ENCODE measurements around the gene SLAMF1. TPM values are rescaled to one million over a fixed set of nuclear protein-coding genes. Genes with fewer than 3 reads are reported as not detected.

SLAMF1 gene
- total and polyA plus RNA-seq, 9 of the 15 experiments (the other 6 are each of a cell fraction or from before 2014, with no cell fraction given): 0.04 to 0.17 (median 0.11) TPM; not detected in 4

DNA sequence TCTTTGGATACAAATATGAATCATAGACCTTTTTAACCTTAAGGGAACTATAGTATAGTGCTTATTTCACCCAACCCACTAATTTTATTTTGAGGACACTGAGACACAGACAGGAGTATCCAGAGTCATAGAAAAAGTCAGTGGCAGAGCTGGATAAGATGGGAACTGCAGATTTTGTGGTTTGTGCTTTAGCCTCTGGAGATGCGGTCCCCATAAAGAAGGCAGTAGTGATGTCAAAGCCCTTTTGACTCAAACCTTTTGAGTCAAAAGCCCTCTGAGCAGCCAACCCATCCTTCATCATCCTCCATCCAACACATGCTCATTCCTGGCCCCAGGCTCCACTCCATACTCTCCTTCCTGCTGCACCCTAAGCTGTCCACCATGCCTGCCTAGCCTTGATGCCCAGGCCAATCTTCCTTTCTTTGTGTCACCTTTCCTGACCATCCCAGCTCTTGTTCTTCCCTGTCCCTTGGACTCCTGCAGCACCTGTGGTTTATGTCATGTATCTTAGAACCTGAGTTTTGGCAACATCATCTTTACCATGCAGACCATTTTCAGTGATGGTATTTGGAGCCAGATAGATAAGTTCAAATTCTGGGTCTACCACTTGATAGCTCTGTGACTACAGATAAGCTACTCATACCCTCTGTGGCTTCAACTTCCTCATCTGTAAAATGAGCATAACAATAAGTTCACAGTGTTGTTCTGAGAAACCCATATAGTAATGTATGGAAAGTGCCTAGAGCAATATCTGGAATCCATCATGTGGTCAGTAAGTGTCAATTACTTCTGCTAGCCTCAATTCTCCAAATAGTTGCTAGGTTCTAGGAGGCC, 20.1 kb downstream of the SLAMF1 start (continued):
- TF ChIP-seq, protein P1, sequence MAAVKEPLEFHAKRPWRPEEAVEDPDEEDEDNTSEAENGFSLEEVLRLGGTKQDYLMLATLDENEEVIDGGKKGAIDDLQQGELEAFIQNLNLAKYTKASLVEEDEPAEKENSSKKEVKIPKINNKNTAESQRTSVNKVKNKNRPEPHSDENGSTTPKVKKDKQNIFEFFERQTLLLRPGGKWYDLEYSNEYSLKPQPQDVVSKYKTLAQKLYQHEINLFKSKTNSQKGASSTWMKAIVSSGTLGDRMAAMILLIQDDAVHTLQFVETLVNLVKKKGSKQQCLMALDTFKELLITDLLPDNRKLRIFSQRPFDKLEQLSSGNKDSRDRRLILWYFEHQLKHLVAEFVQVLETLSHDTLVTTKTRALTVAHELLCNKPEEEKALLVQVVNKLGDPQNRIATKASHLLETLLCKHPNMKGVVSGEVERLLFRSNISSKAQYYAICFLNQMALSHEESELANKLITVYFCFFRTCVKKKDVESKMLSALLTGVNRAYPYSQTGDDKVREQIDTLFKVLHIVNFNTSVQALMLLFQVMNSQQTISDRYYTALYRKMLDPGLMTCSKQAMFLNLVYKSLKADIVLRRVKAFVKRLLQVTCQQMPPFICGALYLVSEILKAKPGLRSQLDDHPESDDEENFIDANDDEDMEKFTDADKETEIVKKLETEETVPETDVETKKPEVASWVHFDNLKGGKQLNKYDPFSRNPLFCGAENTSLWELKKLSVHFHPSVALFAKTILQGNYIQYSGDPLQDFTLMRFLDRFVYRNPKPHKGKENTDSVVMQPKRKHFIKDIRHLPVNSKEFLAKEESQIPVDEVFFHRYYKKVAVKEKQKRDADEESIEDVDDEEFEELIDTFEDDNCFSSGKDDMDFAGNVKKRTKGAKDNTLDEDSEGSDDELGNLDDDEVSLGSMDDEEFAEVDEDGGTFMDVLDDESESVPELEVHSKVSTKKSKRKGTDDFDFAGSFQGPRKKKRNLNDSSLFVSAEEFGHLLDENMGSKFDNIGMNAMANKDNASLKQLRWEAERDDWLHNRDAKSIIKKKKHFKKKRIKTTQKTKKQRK (IDR thresholded peaks at IDR 0.05; ENCODE audit: borderline replicate concordance, low read depth, low read length): no peak
- TF ChIP-seq ZNF143 (CRISPR knock-in tag; IDR thresholded peaks at IDR 0.05) (no peak), PHB (CRISPR knock-in tag; IDR thresholded peaks at IDR 0.05) (no peak), ARNT (IDR thresholded peaks at IDR 0.05) (no peak), POLR2AphosphoS2 (IDR thresholded peaks at IDR 0.05; ENCODE audit: low read length) (no peak), PHF8 (IDR thresholded peaks at IDR 0.05; ENCODE audit: borderline replicate concordance, low read length) (no peak), TAL1 (IDR thresholded peaks at IDR 0.05) (peak; percentile 57), ZNF263 (CRISPR knock-in tag; IDR thresholded peaks at IDR 0.05; ENCODE audit: borderline replicate concordance) (no peak), MED1 (CRISPR knock-in tag; IDR thresholded peaks at IDR 0.05; ENCODE audit: borderline replicate concordance) (no peak), FOXJ3 (CRISPR knock-in tag; IDR thresholded peaks at IDR 0.05) (no peak), SMARCC2 (IDR thresholded peaks at IDR 0.05; ENCODE audit: low read depth) (no peak), ZNF12 (CRISPR knock-in tag; IDR thresholded peaks at IDR 0.05) (no peak), HMGN3 (IDR thresholded peaks at IDR 0.05; ENCODE audit: borderline replicate concordance, extremely low read depth, insufficient read length, low read depth, low read length) (no peak), ELF4 (CRISPR knock-in tag; IDR thresholded peaks at IDR 0.05) (0 out of 2 replicates have a peak, but pooled peaks have one; percentile 67), FOXA1 (IDR thresholded peaks at IDR 0.05; ENCODE audit: borderline replicate concordance) (no peak), ZNF324 (CRISPR knock-in tag; IDR thresholded peaks at IDR 0.05) (no peak), HEY1 (CRISPR knock-in tag; IDR thresholded peaks at IDR 0.05; ENCODE audit: borderline replicate concordance) (no peak)
- TF ChIP-seq, protein P2, sequence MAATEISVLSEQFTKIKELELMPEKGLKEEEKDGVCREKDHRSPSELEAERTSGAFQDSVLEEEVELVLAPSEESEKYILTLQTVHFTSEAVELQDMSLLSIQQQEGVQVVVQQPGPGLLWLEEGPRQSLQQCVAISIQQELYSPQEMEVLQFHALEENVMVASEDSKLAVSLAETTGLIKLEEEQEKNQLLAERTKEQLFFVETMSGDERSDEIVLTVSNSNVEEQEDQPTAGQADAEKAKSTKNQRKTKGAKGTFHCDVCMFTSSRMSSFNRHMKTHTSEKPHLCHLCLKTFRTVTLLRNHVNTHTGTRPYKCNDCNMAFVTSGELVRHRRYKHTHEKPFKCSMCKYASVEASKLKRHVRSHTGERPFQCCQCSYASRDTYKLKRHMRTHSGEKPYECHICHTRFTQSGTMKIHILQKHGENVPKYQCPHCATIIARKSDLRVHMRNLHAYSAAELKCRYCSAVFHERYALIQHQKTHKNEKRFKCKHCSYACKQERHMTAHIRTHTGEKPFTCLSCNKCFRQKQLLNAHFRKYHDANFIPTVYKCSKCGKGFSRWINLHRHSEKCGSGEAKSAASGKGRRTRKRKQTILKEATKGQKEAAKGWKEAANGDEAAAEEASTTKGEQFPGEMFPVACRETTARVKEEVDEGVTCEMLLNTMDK (IDR thresholded peaks at IDR 0.05; ENCODE audit: borderline replicate concordance, insufficient read depth, low read depth, low read length, poor library complexity, severe bottlenecking): no peak
- TF ChIP-seq, protein P3, sequence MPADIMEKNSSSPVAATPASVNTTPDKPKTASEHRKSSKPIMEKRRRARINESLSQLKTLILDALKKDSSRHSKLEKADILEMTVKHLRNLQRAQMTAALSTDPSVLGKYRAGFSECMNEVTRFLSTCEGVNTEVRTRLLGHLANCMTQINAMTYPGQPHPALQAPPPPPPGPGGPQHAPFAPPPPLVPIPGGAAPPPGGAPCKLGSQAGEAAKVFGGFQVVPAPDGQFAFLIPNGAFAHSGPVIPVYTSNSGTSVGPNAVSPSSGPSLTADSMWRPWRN (IDR thresholded peaks at IDR 0.05; ENCODE audit: low read depth): 0 out of 2 replicates have a peak, but pooled peaks have one; percentile 42
- TF ChIP-seq, protein P4, sequence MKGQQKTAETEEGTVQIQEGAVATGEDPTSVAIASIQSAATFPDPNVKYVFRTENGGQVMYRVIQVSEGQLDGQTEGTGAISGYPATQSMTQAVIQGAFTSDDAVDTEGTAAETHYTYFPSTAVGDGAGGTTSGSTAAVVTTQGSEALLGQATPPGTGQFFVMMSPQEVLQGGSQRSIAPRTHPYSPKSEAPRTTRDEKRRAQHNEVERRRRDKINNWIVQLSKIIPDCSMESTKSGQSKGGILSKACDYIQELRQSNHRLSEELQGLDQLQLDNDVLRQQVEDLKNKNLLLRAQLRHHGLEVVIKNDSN (CRISPR knock-in tag; IDR thresholded peaks at IDR 0.05): no peak
- TF ChIP-seq, protein P5, sequence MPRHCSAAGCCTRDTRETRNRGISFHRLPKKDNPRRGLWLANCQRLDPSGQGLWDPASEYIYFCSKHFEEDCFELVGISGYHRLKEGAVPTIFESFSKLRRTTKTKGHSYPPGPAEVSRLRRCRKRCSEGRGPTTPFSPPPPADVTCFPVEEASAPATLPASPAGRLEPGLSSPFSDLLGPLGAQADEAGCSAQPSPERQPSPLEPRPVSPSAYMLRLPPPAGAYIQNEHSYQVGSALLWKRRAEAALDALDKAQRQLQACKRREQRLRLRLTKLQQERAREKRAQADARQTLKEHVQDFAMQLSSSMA (CRISPR knock-in tag; IDR thresholded peaks at IDR 0.05): no peak
